Esophagus (tissue), 2 donors: ENCODE results near the gene GNG7. TPM values are rescaled to one million over a fixed set of nuclear protein-coding genes. Genes with fewer than 3 reads are reported as not detected.

ENCODE experiments used
- H3K27ac ChIP-seq, 2 donors: one replicate each; pipeline ENCODE4 v1.5.1; 2013; ENCODE audit warnings: low read depth in 2 of 2, mild to moderate bottlenecking in 2 of 2, inconsistent platforms in 1 of 2, low read length in 1 of 2, moderate library complexity in 1 of 2
- H3K27me3 ChIP-seq, 2 donors: one replicate each; pipeline ENCODE4 v1.6.1; 2013; ENCODE audit warnings: low read length in 2 of 2, control low read depth in 1 of 2, mild to moderate bottlenecking in 1 of 2; ENCODE audit not compliant: insufficient read depth in 2 of 2, control insufficient read depth in 1 of 2
- H3K36me3 ChIP-seq, 2 donors: one replicate each; pipeline ENCODE4 v1.6.1; 2013; ENCODE audit warnings: low read length in 1 of 2; ENCODE audit not compliant: control insufficient read depth in 2 of 2, insufficient read depth in 2 of 2
- H3K4me1 ChIP-seq, 2 donors: one replicate each; pipeline ENCODE4 v1.6.1; 2013; ENCODE audit warnings: low read length in 1 of 2; ENCODE audit not compliant: control insufficient read depth in 2 of 2, insufficient read depth in 2 of 2
- H3K4me3 ChIP-seq, 2 donors: one replicate each; pipeline ENCODE4 v1.5.1; 2013; ENCODE audit warnings: low read length in 2 of 2, mild to moderate bottlenecking in 2 of 2, low read depth in 1 of 2, moderate library complexity in 1 of 2
- H3K9me3 ChIP-seq, 2 donors: one replicate each; pipeline ENCODE4 v1.6.1; 2013; ENCODE audit warnings: mild to moderate bottlenecking in 2 of 2, low read depth in 1 of 2, low read length in 1 of 2, moderate library complexity in 1 of 2; ENCODE audit not compliant: control insufficient read depth in 2 of 2, insufficient read depth in 1 of 2
- WGBS, 2 donors: extraction: QIAGEN DNeasy Blood & Tissue Kit; methylation state at CpG; one replicate each; pipeline ENCODE4 v1.1.7; 2013; 5-methylcytosine and 5-hydroxymethylcytosine counted together
- polyA plus RNA-seq, 2 donors: library from polyadenylated mRNA; stranded (reverse); fragments of 200-250 nt; gene quantifications; one replicate each; pipeline ENCODE4 v1.2.3, GENCODE V29; 2013
- donor health status: healthy with polysubstance abuse.
- donor health status: Bipolar disorder and iron deficiency.

GNG7 gene
- polyA plus RNA-seq, 2 donors = 1.2 to 2.4 TPM

- Histone ChIP-seq H3K27me3 (no peaks in the 10 kb centered on the region), H3K27ac (peak overlapping the region; percentile 43 to 77), H3K4me1 (no peaks in the 10 kb centered on the region), H3K4me3 (no peak overlapping the region), H3K9me3 (no peaks in the 10 kb centered on the region), H3K36me3 (no peaks in the 10 kb centered on the region)
- WGBS, 2 donors = 67 to 74% methylated on average over 20 of the region's 20 CpGs
Measured at GRCh38 chr19:2600914-2601870, 101.3 kb downstream of the GNG7 start.

- H3K4me3 ChIP-seq = no peak overlapping the region
- no peak overlapping the region for H3K27ac ChIP-seq
- no peaks in the 10 kb centered on the region for H3K27me3 ChIP-seq
- no peaks in the 10 kb centered on the region for H3K36me3 ChIP-seq
- H3K9me3 ChIP-seq = no peaks in the 10 kb centered on the region
- H3K4me1 ChIP-seq = no peaks in the 10 kb centered on the region
- 78 to 81% methylated on average over 7 of the region's 7 CpGs for WGBS, 2 donors
Measured at GRCh38 chr19:2594319-2594718, 108.2 kb downstream of the GNG7 start.

- 61 to 73% methylated on average over 4 of the region's 4 CpGs for WGBS, 2 donors
- Histone ChIP-seq H3K36me3 (no peaks in the 10 kb centered on the region), H3K4me3 (no peak overlapping the region), H3K4me1 (no peaks in the 10 kb centered on the region), H3K9me3 (no peaks in the 10 kb centered on the region), H3K27me3 (no peaks in the 10 kb centered on the region), H3K27ac (no peak overlapping the region)
Measured at GRCh38 chr19:2592824-2593223, 109.7 kb downstream of the GNG7 start.

- Histone ChIP-seq H3K27me3 (no peaks in the 10 kb centered on the region), H3K4me1 (no peaks in the 10 kb centered on the region), H3K27ac (no peak overlapping the region), H3K36me3 (no peaks in the 10 kb centered on the region), H3K4me3 (no peak overlapping the region), H3K9me3 (no peaks in the 10 kb centered on the region)
- 81 to 96% methylated on average over 3 of the region's 3 CpGs for WGBS, 2 donors
Measured at GRCh38 chr19:2591537-2592291, 110.8 kb downstream of the GNG7 start.

GRCh38 chr19:2590630-2591399 lies 111.7 kb downstream of the GNG7 start:
- H3K27ac ChIP-seq = no peak overlapping the region
- H3K4me1 ChIP-seq = no peaks in the 10 kb centered on the region
- no peaks in the 10 kb centered on the region for H3K9me3 ChIP-seq
- H3K27me3 ChIP-seq = no peaks in the 10 kb centered on the region
- H3K36me3 ChIP-seq = no peaks in the 10 kb centered on the region
- 89 to 93% methylated on average over 9 of the region's 9 CpGs for WGBS, 2 donors
- no peak overlapping the region for H3K4me3 ChIP-seq

GRCh38 chr19:2589441-2589840 lies 113.1 kb downstream of the GNG7 start:
- 92 to 98% methylated on average over 10 of the region's 10 CpGs for WGBS, 2 donors
- H3K27me3 ChIP-seq = no peaks in the 10 kb centered on the region
- H3K4me1 ChIP-seq = no peaks in the 10 kb centered on the region
- no peaks in the 10 kb centered on the region for H3K9me3 ChIP-seq
- H3K36me3 ChIP-seq = no peaks in the 10 kb centered on the region
- no peak overlapping the region for H3K4me3 ChIP-seq
- H3K27ac ChIP-seq = no peak overlapping the region

GRCh38 chr19:2588081-2588777 lies 114.3 kb downstream of the GNG7 start:
- WGBS, 2 donors = 45 to 69% methylated on average over 30 of the region's 30 CpGs
- H3K4me1 ChIP-seq = no peaks in the 10 kb centered on the region
- peak overlapping the region; percentile 33 to 37 for H3K27ac ChIP-seq
- H3K36me3 ChIP-seq = no peaks in the 10 kb centered on the region
- no peaks in the 10 kb centered on the region for H3K27me3 ChIP-seq
- no peaks in the 10 kb centered on the region for H3K9me3 ChIP-seq
- no peak overlapping the region for H3K4me3 ChIP-seq

GRCh38 chr19:2587001-2587719 lies 115.3 kb downstream of the GNG7 start:
- Histone ChIP-seq H3K4me3 (no peak overlapping the region), H3K27me3 (no peaks in the 10 kb centered on the region), H3K4me1 (no peaks in the 10 kb centered on the region), H3K9me3 (no peaks in the 10 kb centered on the region), H3K36me3 (no peaks in the 10 kb centered on the region), H3K27ac (peak overlapping the region in 1 of 2 donors; percentile 61)
- WGBS, 2 donors = 76 to 81% methylated on average over 32 of the region's 32 CpGs
